Ectodermal cell (in vitro differentiated cells): ENCODE data around the gene TEX2.
"Not testable (repeated sequence)": the region's sequence is repeated elsewhere in the genome, so short reads cannot be mapped to it uniquely, and the experiment has no call there.

Source experiments
- H3K27ac ChIP-seq: 2 replicates; pipeline ENCODE4 v1.7.0; 2013; ENCODE audit warnings: mild to moderate bottlenecking, low read depth, low read length; ENCODE audit not compliant: insufficient read depth, poor library complexity, severe bottlenecking
- H3K27me3 ChIP-seq: 2 replicates; pipeline ENCODE4 v1.7.0; 2013; ENCODE audit warnings: mild to moderate bottlenecking, low read length; ENCODE audit not compliant: insufficient read depth, control insufficient read depth, poor library complexity, severe bottlenecking
- H3K36me3 ChIP-seq: one replicate; pipeline ENCODE4 v1.7.0; 2013; ENCODE audit warnings: low read length; ENCODE audit not compliant: control insufficient read depth, insufficient read depth
- H3K4me1 ChIP-seq: one replicate; pipeline ENCODE4 v1.7.0; 2013; ENCODE audit warnings: low read length; ENCODE audit not compliant: control insufficient read depth, insufficient read depth
- H3K4me3 ChIP-seq: 2 replicates; pipeline ENCODE4 v1.7.0; 2013; ENCODE audit warnings: low read depth, low read length, control low read depth; ENCODE audit not compliant: insufficient read depth
- H3K9me3 ChIP-seq: 2 replicates; pipeline ENCODE4 v1.7.0; 2013; ENCODE audit warnings: mild to moderate bottlenecking, low read length, moderate library complexity; ENCODE audit not compliant: control insufficient read depth
- WGBS, 2 experiments: methylation state at CpG; one replicate each; pipeline ENCODE4 v1.1.7; 2013; ENCODE audit warnings: missing lambda C conversion rate in 2 of 2; 5-methylcytosine and 5-hydroxymethylcytosine counted together

Gene TEX2

DNA sequence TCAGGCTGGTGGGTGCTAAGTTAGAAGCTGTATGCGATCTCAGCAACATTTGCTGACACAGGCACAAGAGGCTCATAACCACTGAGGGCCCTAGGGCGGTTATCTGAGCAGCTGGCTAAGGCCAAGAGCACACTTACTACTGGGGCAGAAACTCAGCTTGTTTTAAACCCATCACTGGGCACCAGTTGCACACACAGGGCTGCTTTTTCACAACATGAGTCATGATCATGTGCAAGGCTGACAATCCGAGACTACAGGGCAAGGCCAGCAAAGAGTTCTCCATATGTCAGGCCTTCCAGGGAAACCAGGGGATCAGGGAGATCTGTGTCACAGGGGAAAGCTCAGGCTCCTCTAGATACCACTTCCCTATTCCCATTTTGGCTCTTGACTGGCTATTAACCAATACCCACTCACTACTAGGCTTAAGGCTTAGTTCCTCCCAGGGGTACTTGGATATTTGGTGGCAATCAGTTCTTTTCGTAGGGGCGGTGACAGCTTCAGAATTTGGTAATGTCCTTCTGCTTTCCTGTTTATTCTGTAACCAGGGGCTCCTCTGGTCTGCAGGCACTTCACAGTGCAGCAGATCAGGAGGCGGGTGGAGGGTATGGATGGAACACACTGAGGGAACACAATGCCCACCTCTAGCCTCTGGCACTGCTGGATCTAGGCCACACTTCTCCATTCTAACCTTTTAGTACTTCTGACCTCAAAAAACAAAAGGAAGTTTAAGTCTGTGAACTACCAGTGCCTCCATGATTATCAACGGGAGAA lies 88.2 kb downstream of the TEX2 start:
- no peak overlapping the region for H3K27ac ChIP-seq
- WGBS, 2 experiments, result 93 to 95% methylated on average over 7 of the region's 7 CpGs
- no peaks in the 10 kb centered on the region for H3K9me3 ChIP-seq
- no peak overlapping the region for H3K4me3 ChIP-seq
- H3K4me1 ChIP-seq, result peaks cover 9% of the 10 kb centered on the region
- H3K36me3 ChIP-seq, result no peaks in the 10 kb centered on the region
- H3K27me3 ChIP-seq, result no peaks in the 10 kb centered on the region

DNA sequence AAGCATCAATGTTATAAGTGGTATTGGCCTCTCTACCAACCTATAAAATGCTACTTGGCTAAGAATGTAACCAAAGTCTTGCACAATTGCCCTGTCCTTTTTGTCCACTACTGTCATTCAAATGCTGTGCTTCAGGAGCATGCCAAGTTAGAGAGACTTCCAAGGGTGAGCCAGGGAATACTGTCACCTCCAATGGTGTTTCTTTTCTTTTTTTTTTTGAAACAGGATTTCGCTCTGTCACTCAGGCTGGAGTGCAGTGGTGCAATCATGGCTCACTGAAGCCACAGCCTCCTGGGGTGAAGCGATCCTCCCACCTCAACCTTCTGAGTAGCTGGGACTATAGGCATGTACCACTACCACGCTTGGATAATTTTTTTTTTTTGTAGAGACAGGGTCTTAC lies 89.4 kb downstream of the TEX2 start:
- Histone ChIP-seq H3K27me3 (no peaks in the 10 kb centered on the region), H3K4me1 (peaks cover 9% of the 10 kb centered on the region), H3K27ac (no peak overlapping the region), H3K9me3 (no peaks in the 10 kb centered on the region), H3K36me3 (no peaks in the 10 kb centered on the region), H3K4me3 (no peak overlapping the region)
- WGBS, 2 experiments, result 88 to 91% methylated on average over 3 of the region's 3 CpGs

DNA sequence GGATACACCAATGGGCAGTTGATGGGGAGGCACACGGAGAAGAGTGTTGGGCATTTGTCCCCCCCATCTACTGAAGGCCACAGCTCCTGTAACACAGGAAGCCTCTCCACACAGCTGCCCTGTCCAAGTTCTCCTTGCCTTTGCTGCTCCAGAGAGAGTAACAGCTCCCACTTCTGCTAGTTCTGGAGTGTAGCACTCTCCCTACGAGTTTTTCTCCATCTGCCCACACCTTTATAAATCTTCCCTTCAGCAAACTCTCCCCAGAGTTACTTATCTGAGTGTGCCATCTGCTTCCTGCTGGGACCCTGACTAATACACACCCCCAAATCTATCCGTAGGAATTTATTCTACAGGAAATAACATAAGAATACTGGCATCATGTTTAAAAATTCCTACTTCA lies 90.5 kb downstream of the TEX2 start:
- no peaks in the 10 kb centered on the region for H3K27me3 ChIP-seq
- H3K36me3 ChIP-seq, result no peaks in the 10 kb centered on the region

DNA sequence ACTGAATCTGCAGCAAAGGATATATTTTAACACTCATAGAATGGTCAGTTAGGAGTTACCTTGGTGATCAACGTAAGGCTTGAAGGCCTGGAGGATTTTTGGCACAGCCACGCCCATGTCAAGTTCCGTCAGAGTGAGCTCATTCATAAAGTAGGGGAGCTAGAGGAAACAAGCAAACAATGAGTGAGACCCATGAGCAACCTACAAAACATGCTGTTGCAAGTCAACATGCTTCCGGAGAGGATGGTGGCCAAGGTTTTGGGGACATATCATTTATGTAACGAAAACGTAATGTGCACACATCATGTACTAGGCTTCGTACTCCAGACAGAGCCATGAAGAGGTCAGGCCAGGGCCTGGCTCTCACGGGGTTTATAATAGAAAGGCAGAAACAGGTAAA lies 92.0 kb downstream of the TEX2 start:
- no peak overlapping the region for H3K27ac ChIP-seq

More for the DNA sequence above, 90.5 kb downstream of the TEX2 start:
- H3K27ac ChIP-seq, result no peak overlapping the region
- no peaks in the 10 kb centered on the region for H3K9me3 ChIP-seq
- WGBS, 2 experiments, result 91 to 93% methylated on average over 3 of the region's 3 CpGs
- no peak overlapping the region for H3K4me3 ChIP-seq
- H3K4me1 ChIP-seq, result peaks cover 9% of the 10 kb centered on the region

DNA sequence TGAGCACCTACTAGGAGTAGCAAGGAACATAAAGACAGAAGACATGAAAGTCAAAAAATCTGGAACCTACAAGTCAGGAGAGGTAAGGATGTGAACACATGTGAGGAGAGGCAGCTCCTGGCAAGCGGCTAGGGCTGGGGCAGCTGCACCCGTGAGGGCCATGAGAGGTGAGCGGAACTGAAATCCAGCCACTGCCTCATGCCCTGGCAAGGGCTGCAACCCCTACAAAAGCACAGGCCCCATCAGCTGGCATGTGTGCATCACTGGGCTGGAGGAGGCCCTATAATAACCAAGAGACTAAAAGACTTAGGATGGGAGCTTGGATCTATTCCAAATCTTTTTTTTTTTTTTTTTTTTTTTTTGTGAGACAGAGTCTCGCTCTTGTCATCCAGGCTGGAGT lies 92.8 kb downstream of the TEX2 start:
- Histone ChIP-seq H3K27ac (no peak overlapping the region), H3K9me3 (no peaks in the 10 kb centered on the region), H3K4me3 (no peak overlapping the region), H3K36me3 (no peaks in the 10 kb centered on the region), H3K4me1 (peaks cover 9% of the 10 kb centered on the region), H3K27me3 (no peaks in the 10 kb centered on the region)
- WGBS, 2 experiments, result 80 to 82% methylated on average over 4 of the region's 4 CpGs

More for the DNA sequence above, 92.0 kb downstream of the TEX2 start:
- Histone ChIP-seq H3K36me3 (no peaks in the 10 kb centered on the region), H3K4me3 (no peak overlapping the region), H3K27me3 (no peaks in the 10 kb centered on the region), H3K4me1 (peaks cover 9% of the 10 kb centered on the region), H3K9me3 (no peaks in the 10 kb centered on the region)
- 95 to 96% methylated on average over 8 of the region's 8 CpGs for WGBS, 2 experiments

DNA sequence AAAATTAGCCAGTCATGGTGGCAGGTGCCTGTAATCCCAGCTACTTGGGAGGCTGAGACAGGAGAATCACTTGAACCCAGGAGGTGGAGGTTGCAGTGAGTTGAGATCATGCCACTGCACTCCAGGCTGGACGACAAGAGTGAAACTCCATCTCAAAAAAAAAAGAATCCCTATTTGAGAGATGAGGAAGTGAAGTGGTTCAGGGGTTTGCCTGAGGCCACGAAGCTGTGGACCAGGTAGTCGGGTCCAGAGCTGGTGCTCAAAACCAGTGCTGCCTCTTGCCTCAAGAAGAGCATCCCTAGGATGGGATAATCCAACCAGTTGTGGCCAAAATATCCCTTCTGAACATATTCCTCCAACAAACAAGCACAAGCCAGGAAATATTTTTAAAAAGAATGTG lies 95.4 kb downstream of the TEX2 start:
- not testable (repeated sequence) for H3K4me3 ChIP-seq, H3K36me3 ChIP-seq, H3K27ac ChIP-seq, H3K4me1 ChIP-seq, H3K27me3 ChIP-seq, H3K9me3 ChIP-seq
- 91 to 92% methylated on average over 3 of the region's 3 CpGs for WGBS, 2 experiments

DNA sequence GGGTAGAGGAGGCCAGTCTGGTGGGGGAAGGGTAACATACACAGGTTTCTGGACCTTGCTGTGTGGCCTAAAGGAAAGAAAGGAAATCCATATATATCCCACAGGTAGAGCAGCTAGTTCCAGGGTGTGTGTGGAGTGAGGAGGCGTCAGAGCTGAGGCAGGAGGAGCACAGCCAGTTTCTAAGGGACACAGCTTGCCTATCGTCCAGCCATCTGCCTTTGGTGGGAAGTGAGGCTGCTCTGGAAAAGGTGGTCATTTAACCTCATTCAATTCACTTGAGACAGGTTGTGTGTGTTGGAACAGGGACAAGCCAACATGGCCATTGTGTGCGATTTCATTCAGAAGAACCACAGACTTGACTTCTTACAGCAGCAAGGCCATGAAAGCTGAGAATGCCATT lies 96.2 kb downstream of the TEX2 start:
- WGBS, 2 experiments, result 93% methylated on average over 3 of the region's 3 CpGs
- no peaks in the 10 kb centered on the region for H3K36me3 ChIP-seq
- no peaks in the 10 kb centered on the region for H3K27me3 ChIP-seq
- no peaks in the 10 kb centered on the region for H3K4me1 ChIP-seq
- no peak overlapping the region for H3K4me3 ChIP-seq
- H3K27ac ChIP-seq, result no peak overlapping the region
- no peaks in the 10 kb centered on the region for H3K9me3 ChIP-seq

DNA sequence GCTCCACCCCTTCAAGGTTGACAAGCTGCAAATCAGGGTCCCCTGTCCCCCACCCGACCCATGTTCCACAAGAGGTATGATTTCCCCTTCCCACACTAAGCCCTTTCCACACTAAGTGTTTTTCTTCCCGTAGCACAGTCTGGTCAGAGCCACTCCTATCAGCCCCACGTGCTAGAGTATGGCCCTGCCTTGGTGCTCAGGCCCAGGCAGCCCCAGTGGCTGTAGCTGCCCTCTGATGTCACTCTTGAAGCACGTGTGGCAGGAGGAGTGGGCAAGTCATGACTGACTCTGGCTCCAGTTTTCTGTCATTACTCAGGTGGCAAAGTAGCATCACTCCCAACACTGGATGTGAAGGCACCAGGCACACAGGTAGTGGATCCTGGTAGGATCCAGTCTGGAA lies 97.7 kb downstream of the TEX2 start:
- no peaks in the 10 kb centered on the region for H3K27me3 ChIP-seq
- WGBS, 2 experiments, result 92% methylated on average over 4 of the region's 4 CpGs
- no peaks in the 10 kb centered on the region for H3K4me1 ChIP-seq
- H3K9me3 ChIP-seq, result no peaks in the 10 kb centered on the region
- no peak overlapping the region for H3K27ac ChIP-seq
- no peak overlapping the region for H3K4me3 ChIP-seq
- no peaks in the 10 kb centered on the region for H3K36me3 ChIP-seq

DNA sequence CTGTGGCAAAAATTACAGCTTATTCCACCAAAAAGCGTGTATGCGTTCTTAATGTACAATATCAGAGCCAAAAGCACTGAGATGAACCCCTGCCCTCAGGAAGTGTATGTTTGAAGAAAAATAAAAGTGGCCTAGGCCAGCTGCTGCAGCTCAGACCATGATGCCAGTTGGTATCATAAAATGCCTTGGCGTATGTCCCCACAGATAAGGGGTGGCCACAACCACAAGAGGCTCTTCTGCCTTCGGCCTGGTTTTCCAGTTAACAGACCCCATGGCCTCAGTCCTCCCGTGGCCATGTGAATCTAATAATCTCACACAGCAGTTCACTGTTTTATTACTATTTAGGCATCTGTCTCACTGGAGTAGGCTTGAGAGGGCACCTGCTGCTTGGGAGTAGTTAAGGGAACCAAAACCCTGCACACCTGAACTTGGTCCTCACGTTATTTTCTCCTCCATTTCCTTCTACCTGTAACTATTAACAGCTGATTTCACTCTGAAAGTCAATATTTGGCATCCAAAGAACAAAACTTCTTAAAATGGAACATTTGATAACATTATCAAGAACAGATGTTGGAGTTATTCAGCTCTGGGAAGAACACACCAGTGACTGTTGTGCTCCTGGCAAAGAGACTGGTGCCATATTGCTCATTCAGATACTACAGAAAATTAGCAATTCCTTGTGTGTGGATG lies 98.3 kb downstream of the TEX2 start:
- no peak overlapping the region for H3K27ac ChIP-seq
- no peaks in the 10 kb centered on the region for H3K27me3 ChIP-seq
- WGBS, 2 experiments, result 96 to 97% methylated on average over 6 of the region's 6 CpGs
- no peaks in the 10 kb centered on the region for H3K9me3 ChIP-seq
- H3K4me1 ChIP-seq, result no peaks in the 10 kb centered on the region
- no peak overlapping the region for H3K4me3 ChIP-seq
- H3K36me3 ChIP-seq, result no peaks in the 10 kb centered on the region

DNA sequence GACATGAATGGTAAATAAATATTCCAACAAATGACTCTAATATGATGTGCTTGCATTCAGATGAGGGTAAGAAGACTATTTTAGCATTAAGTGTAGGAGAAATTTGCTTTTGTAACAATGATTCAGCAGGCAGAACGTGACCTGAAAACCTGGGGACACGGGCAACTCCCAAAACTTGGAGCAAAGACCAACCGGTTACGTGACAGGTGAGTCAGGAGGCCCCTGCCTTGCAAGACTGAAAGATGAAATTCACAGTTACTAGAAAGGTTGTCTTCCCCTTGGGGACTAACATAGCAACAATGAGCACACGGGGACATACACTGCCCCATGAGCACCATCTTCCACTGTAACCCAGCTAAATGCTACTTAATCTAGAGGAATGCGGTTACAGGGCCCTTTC lies 99.6 kb downstream of the TEX2 start:
- Histone ChIP-seq H3K27me3 (no peaks in the 10 kb centered on the region), H3K27ac (no peak overlapping the region), H3K4me3 (no peak overlapping the region), H3K36me3 (no peaks in the 10 kb centered on the region), H3K9me3 (no peaks in the 10 kb centered on the region), H3K4me1 (no peaks in the 10 kb centered on the region)
- WGBS, 2 experiments, result 85 to 90% methylated on average over 6 of the region's 6 CpGs
